Adipocyte (in vitro differentiated cells): Measurements from ENCODE around the gene PGAM2.

Source experiments
- DNase-seq: peaks from one replicate; pipeline ENCODE4 v3.0.0-alpha.2; 2015; ENCODE audit warnings: low read depth
- H3K27me3 ChIP-seq: replicated peaks from 2 replicates; pipeline ENCODE4 v1.7.0; 2013; ENCODE audit warnings: mild to moderate bottlenecking, low read length, moderate library complexity; ENCODE audit not compliant: control insufficient read depth, insufficient read depth
- H3K36me3 ChIP-seq: 2 replicates; pipeline ENCODE4 v1.7.0; 2013; ENCODE audit warnings: low read length, mild to moderate bottlenecking, moderate library complexity; ENCODE audit not compliant: control insufficient read depth, insufficient read depth, severe bottlenecking
- H3K4me1 ChIP-seq: 2 replicates; pipeline ENCODE4 v1.7.0; 2013; ENCODE audit warnings: mild to moderate bottlenecking, low read length, moderate library complexity; ENCODE audit not compliant: control insufficient read depth, insufficient read depth
- H3K4me3 ChIP-seq: 2 replicates; pipeline ENCODE4 v1.7.0; 2013; ENCODE audit warnings: mild to moderate bottlenecking, low read length, moderate library complexity
- H3K9ac ChIP-seq: 2 replicates; pipeline ENCODE4 v1.7.0; 2013; ENCODE audit warnings: mild to moderate bottlenecking, low read length, moderate library complexity
- H3K9me3 ChIP-seq: 2 replicates; pipeline ENCODE4 v1.7.0; 2013; ENCODE audit warnings: mild to moderate bottlenecking, low read length, moderate library complexity; ENCODE audit not compliant: control insufficient read depth

Gene PGAM2

GRCh38 chr7:44060948-44061644, 4.3 kb downstream of the PGAM2 start:
- DNase-seq = no peak
- Histone ChIP-seq H3K4me3 (no peak overlapping the region), H3K36me3 (peaks cover 62% of the 10 kb centered on the region), H3K27me3 (no peaks in the 10 kb centered on the region), H3K4me1 (peaks cover 40% of the 10 kb centered on the region), H3K9ac (no peak overlapping the region), H3K9me3 (no peaks in the 10 kb centered on the region)

- peaks cover 34% of the 10 kb centered on the region for H3K4me1 ChIP-seq
- H3K9ac ChIP-seq = no peak overlapping the region
- H3K4me3 ChIP-seq = no peak overlapping the region
- H3K27me3 ChIP-seq = no peaks in the 10 kb centered on the region
- H3K9me3 ChIP-seq = no peaks in the 10 kb centered on the region
- peaks cover 68% of the 10 kb centered on the region for H3K36me3 ChIP-seq
- DNase-seq = no peak
Measured at GRCh38 chr7:44060091-44060947, 5.0 kb downstream of the PGAM2 start.

- Histone ChIP-seq H3K4me1 (peaks cover 25% of the 10 kb centered on the region), H3K36me3 (peaks cover 74% of the 10 kb centered on the region), H3K27me3 (no peaks in the 10 kb centered on the region), H3K9me3 (no peaks in the 10 kb centered on the region), H3K9ac (no peak overlapping the region), H3K4me3 (no peak overlapping the region)
- no peak for DNase-seq
Measured at GRCh38 chr7:44059219-44060090, 5.9 kb downstream of the PGAM2 start.

- H3K4me1 ChIP-seq = peaks cover 19% of the 10 kb centered on the region
- no peak overlapping the region for H3K9ac ChIP-seq
- DNase-seq = no peak
- H3K9me3 ChIP-seq = no peaks in the 10 kb centered on the region
- H3K4me3 ChIP-seq = no peak overlapping the region
- H3K27me3 ChIP-seq = no peaks in the 10 kb centered on the region
- peaks cover 80% of the 10 kb centered on the region for H3K36me3 ChIP-seq
Measured at GRCh38 chr7:44058759-44059218, 6.6 kb downstream of the PGAM2 start.

- H3K4me1 ChIP-seq = peaks cover 13% of the 10 kb centered on the region
- H3K36me3 ChIP-seq = peaks cover 87% of the 10 kb centered on the region
- no peak for DNase-seq
- no peaks in the 10 kb centered on the region for H3K9me3 ChIP-seq
- no peaks in the 10 kb centered on the region for H3K27me3 ChIP-seq
- no peak overlapping the region for H3K4me3 ChIP-seq
- no peak overlapping the region for H3K9ac ChIP-seq
Measured at GRCh38 chr7:44057849-44058758, 7.3 kb downstream of the PGAM2 start.

GRCh38 chr7:44057181-44057848, 8.1 kb downstream of the PGAM2 start:
- H3K9ac ChIP-seq = no peak overlapping the region
- peaks cover 93% of the 10 kb centered on the region for H3K36me3 ChIP-seq
- H3K4me1 ChIP-seq = peaks cover 5% of the 10 kb centered on the region
- no peaks in the 10 kb centered on the region for H3K27me3 ChIP-seq
- no peaks in the 10 kb centered on the region for H3K9me3 ChIP-seq
- no peak overlapping the region for H3K4me3 ChIP-seq
- DNase-seq = no peak

GRCh38 chr7:44056681-44057080, 8.7 kb downstream of the PGAM2 start:
- H3K9me3 ChIP-seq = no peaks in the 10 kb centered on the region
- peaks cover 92% of the 10 kb centered on the region for H3K36me3 ChIP-seq
- DNase-seq = no peak
- H3K4me3 ChIP-seq = no peak overlapping the region
- no peak overlapping the region for H3K9ac ChIP-seq
- H3K27me3 ChIP-seq = no peaks in the 10 kb centered on the region
- no peaks in the 10 kb centered on the region for H3K4me1 ChIP-seq

- H3K4me3 ChIP-seq = no peak overlapping the region
- peaks cover 7% of the 10 kb centered on the region for H3K4me1 ChIP-seq
- no peak overlapping the region for H3K9ac ChIP-seq
- no peaks in the 10 kb centered on the region for H3K9me3 ChIP-seq
- peaks cover 77% of the 10 kb centered on the region for H3K36me3 ChIP-seq
- H3K27me3 ChIP-seq = no peaks in the 10 kb centered on the region
- no peak for DNase-seq
Measured at GRCh38 chr7:44052771-44053365, 12.5 kb downstream of the PGAM2 start.

GRCh38 chr7:44051611-44052220, 13.7 kb downstream of the PGAM2 start:
- Histone ChIP-seq H3K4me3 (no peak overlapping the region), H3K4me1 (peaks cover 7% of the 10 kb centered on the region), H3K27me3 (no peaks in the 10 kb centered on the region), H3K9ac (no peak overlapping the region), H3K9me3 (no peaks in the 10 kb centered on the region), H3K36me3 (peaks cover 69% of the 10 kb centered on the region)
- DNase-seq = no peak
